LNCAP (cell line): ENCODE results near the gene PON3.

Experiments
- CTCF ChIP-seq: fragments of 450-650 bp; IDR thresholded peaks from 2 replicates; pipeline ENCODE4 v1.5.1; 2017; ENCODE audit warnings: mild to moderate bottlenecking

PON3 gene

GRCh38 chr7:95322396-95322795, 73.8 kb downstream of the PON3 start:
- no peak for TF ChIP-seq CTCF

- TF ChIP-seq CTCF = no peak
Observed at GRCh38 chr7:95321720-95322119, 74.5 kb downstream of the PON3 start.

GRCh38 chr7:95320651-95321050, 75.5 kb downstream of the PON3 start:
- no peak for TF ChIP-seq CTCF

GRCh38 chr7:95319570-95319969, 76.6 kb downstream of the PON3 start:
- TF ChIP-seq CTCF = no peak

GRCh38 chr7:95318501-95319100, 77.6 kb downstream of the PON3 start:
- no peak for TF ChIP-seq CTCF

- no peak for TF ChIP-seq CTCF
Observed at GRCh38 chr7:95317966-95318365, 78.2 kb downstream of the PON3 start.

GRCh38 chr7:95317546-95317945, 78.6 kb downstream of the PON3 start:
- no peak for TF ChIP-seq CTCF

GRCh38 chr7:95316588-95316987, 79.6 kb downstream of the PON3 start:
- no peak for TF ChIP-seq CTCF
